T-helper 2 cell treated with Interferon-gamma antibody and Interleukin-4, amounts not matched to agents 5 μg/mL and 100 μg/mL, for 36 hours (primary cell): ENCODE results near the gene SCG2.

Experiments used
- DNase-seq: peaks from one replicate; pipeline ENCODE4 v3.0.0; 2021; ENCODE audit warnings: low spot score
- H3K27ac Mint-ChIP-seq: one replicate; pipeline ENCODE4 v1.8.0; 2021; ENCODE audit warnings: mild to moderate bottlenecking, mixed read lengths
- H3K27me3 Mint-ChIP-seq: one replicate; pipeline ENCODE4 v1.8.0; 2021; ENCODE audit warnings: low read depth, mixed read lengths
- H3K36me3 Mint-ChIP-seq: one replicate; pipeline ENCODE4 v1.8.0; 2021; ENCODE audit warnings: low read depth, mixed read lengths
- H3K4me1 Mint-ChIP-seq: one replicate; pipeline ENCODE4 v1.8.0; 2021; ENCODE audit warnings: low read depth, mixed read lengths
- H3K4me3 Mint-ChIP-seq: one replicate; pipeline ENCODE4 v1.8.0; 2022; ENCODE audit warnings: mild to moderate bottlenecking, moderate library complexity, mixed read lengths
- H3K9me3 Mint-ChIP-seq: one replicate; pipeline ENCODE4 v1.8.0; 2021; ENCODE audit warnings: mixed read lengths

The SCG2 gene

GRCh38 chr2:223625652-223626051, 23.5 kb upstream of the SCG2 start:
- Mint-ChIP-seq H3K36me3 (no peaks in the 10 kb centered on the region), H3K4me3 (no peak overlapping the region), H3K9me3 (no peaks in the 10 kb centered on the region), H3K27ac (no peak overlapping the region), H3K4me1 (no peaks in the 10 kb centered on the region), H3K27me3 (peaks cover 6% of the 10 kb centered on the region)
- DNase-seq, result no peak

- H3K36me3 Mint-ChIP-seq, result no peaks in the 10 kb centered on the region
- H3K27me3 Mint-ChIP-seq, result peaks cover 21% of the 10 kb centered on the region
- no peaks in the 10 kb centered on the region for H3K9me3 Mint-ChIP-seq
- H3K4me1 Mint-ChIP-seq, result no peaks in the 10 kb centered on the region
- H3K4me3 Mint-ChIP-seq, result no peak overlapping the region
- no peak for DNase-seq
- no peak overlapping the region for H3K27ac Mint-ChIP-seq
Measured at GRCh38 chr2:223621901-223622300, 19.7 kb upstream of the SCG2 start.

GRCh38 chr2:223619486-223620129, 17.4 kb upstream of the SCG2 start:
- H3K4me1 Mint-ChIP-seq, result no peaks in the 10 kb centered on the region
- H3K36me3 Mint-ChIP-seq, result no peaks in the 10 kb centered on the region
- DNase-seq, result no peak
- peaks cover 23% of the 10 kb centered on the region for H3K27me3 Mint-ChIP-seq
- H3K27ac Mint-ChIP-seq, result no peak overlapping the region
- no peaks in the 10 kb centered on the region for H3K9me3 Mint-ChIP-seq
- no peak overlapping the region for H3K4me3 Mint-ChIP-seq

- DNase-seq, result no peak
- H3K27ac Mint-ChIP-seq, result no peak overlapping the region
- H3K9me3 Mint-ChIP-seq, result no peaks in the 10 kb centered on the region
- H3K27me3 Mint-ChIP-seq, result peaks cover 35% of the 10 kb centered on the region
- H3K4me3 Mint-ChIP-seq, result no peak overlapping the region
- no peaks in the 10 kb centered on the region for H3K36me3 Mint-ChIP-seq
- no peaks in the 10 kb centered on the region for H3K4me1 Mint-ChIP-seq
Measured at GRCh38 chr2:223618172-223619035, 16.2 kb upstream of the SCG2 start.

GRCh38 chr2:223614534-223614933, 12.4 kb upstream of the SCG2 start:
- Mint-ChIP-seq H3K4me1 (no peaks in the 10 kb centered on the region), H3K36me3 (no peaks in the 10 kb centered on the region), H3K27me3 (peaks cover 43% of the 10 kb centered on the region), H3K4me3 (no peak overlapping the region), H3K9me3 (no peaks in the 10 kb centered on the region), H3K27ac (no peak overlapping the region)
- no peak for DNase-seq

- H3K4me3 Mint-ChIP-seq, result no peak overlapping the region
- H3K9me3 Mint-ChIP-seq, result no peaks in the 10 kb centered on the region
- peaks cover 37% of the 10 kb centered on the region for H3K27me3 Mint-ChIP-seq
- no peak for DNase-seq
- no peaks in the 10 kb centered on the region for H3K4me1 Mint-ChIP-seq
- no peaks in the 10 kb centered on the region for H3K36me3 Mint-ChIP-seq
- H3K27ac Mint-ChIP-seq, result no peak overlapping the region
Measured at GRCh38 chr2:223613017-223613950, 11.1 kb upstream of the SCG2 start.

GRCh38 chr2:223612501-223612900, 10.3 kb upstream of the SCG2 start:
- DNase-seq, result no peak
- Mint-ChIP-seq H3K27ac (no peak overlapping the region), H3K9me3 (no peaks in the 10 kb centered on the region), H3K4me1 (no peaks in the 10 kb centered on the region), H3K4me3 (no peak overlapping the region), H3K36me3 (no peaks in the 10 kb centered on the region), H3K27me3 (peaks cover 35% of the 10 kb centered on the region)

- H3K4me3 Mint-ChIP-seq, result no peak overlapping the region
- no peak overlapping the region for H3K27ac Mint-ChIP-seq
- H3K27me3 Mint-ChIP-seq, result peaks cover 41% of the 10 kb centered on the region
- H3K9me3 Mint-ChIP-seq, result no peaks in the 10 kb centered on the region
- no peak for DNase-seq
- no peaks in the 10 kb centered on the region for H3K36me3 Mint-ChIP-seq
- no peaks in the 10 kb centered on the region for H3K4me1 Mint-ChIP-seq
Measured at GRCh38 chr2:223611061-223611460, 8.9 kb upstream of the SCG2 start.

- DNase-seq, result no peak
- no peaks in the 10 kb centered on the region for H3K4me1 Mint-ChIP-seq
- H3K27ac Mint-ChIP-seq, result no peak overlapping the region
- no peak overlapping the region for H3K4me3 Mint-ChIP-seq
- peaks cover 22% of the 10 kb centered on the region for H3K27me3 Mint-ChIP-seq
- no peaks in the 10 kb centered on the region for H3K9me3 Mint-ChIP-seq
- H3K36me3 Mint-ChIP-seq, result no peaks in the 10 kb centered on the region
Measured at GRCh38 chr2:223607476-223607875, 5.3 kb upstream of the SCG2 start.

- Mint-ChIP-seq H3K27me3 (peaks cover 17% of the 10 kb centered on the region), H3K4me3 (no peak overlapping the region), H3K36me3 (no peaks in the 10 kb centered on the region), H3K9me3 (no peaks in the 10 kb centered on the region), H3K27ac (no peak overlapping the region), H3K4me1 (no peaks in the 10 kb centered on the region)
- no peak for DNase-seq
Measured at GRCh38 chr2:223606946-223607345, 4.8 kb upstream of the SCG2 start.

- H3K36me3 Mint-ChIP-seq, result no peaks in the 10 kb centered on the region
- H3K27ac Mint-ChIP-seq, result no peak overlapping the region
- no peak for DNase-seq
Measured at GRCh38 chr2:223604231-223604630, 2.1 kb upstream of the SCG2 start.

GRCh38 chr2:223602972-223603371, 811 bp upstream of the SCG2 start:
- Mint-ChIP-seq H3K9me3 (no peaks in the 10 kb centered on the region), H3K27ac (no peak overlapping the region), H3K4me1 (no peaks in the 10 kb centered on the region), H3K36me3 (no peaks in the 10 kb centered on the region), H3K27me3 (peaks cover 9% of the 10 kb centered on the region), H3K4me3 (no peak overlapping the region)
- DNase-seq, result no peak

More at GRCh38 chr2:223604231-223604630, 2.1 kb upstream of the SCG2 start:
- H3K4me3 Mint-ChIP-seq, result no peak overlapping the region
- no peaks in the 10 kb centered on the region for H3K9me3 Mint-ChIP-seq
- peaks cover 9% of the 10 kb centered on the region for H3K27me3 Mint-ChIP-seq
- H3K4me1 Mint-ChIP-seq, result no peaks in the 10 kb centered on the region

- Mint-ChIP-seq H3K9me3 (no peaks in the 10 kb centered on the region), H3K27ac (no peak overlapping the region), H3K4me3 (no peak overlapping the region), H3K27me3 (peaks cover 3% of the 10 kb centered on the region), H3K4me1 (no peaks in the 10 kb centered on the region), H3K36me3 (no peaks in the 10 kb centered on the region)
- DNase-seq, result no peak
Measured at GRCh38 chr2:223601018-223601417, 1.1 kb downstream of the SCG2 start.
